ENCODE data around the gene RFC2. TPM values are rescaled to one million over a fixed set of nuclear protein-coding genes. Genes with fewer than 3 reads are reported as not detected.

RFC2 gene
- total RNA-seq, 2 donors from 2014 or later: 56.7 to 71.6 TPM

GRCh38 chr7:74182453-74183090 lies 71.6 kb downstream of the RFC2 start:
- Histone ChIP-seq H3K36me3 (ENCODE audit: control insufficient read depth, insufficient read depth, low read length) (peaks cover 83% of the 10 kb centered on the region), H3K27me3 (ENCODE audit: control insufficient read depth, insufficient read depth, low read length, poor library complexity, severe bottlenecking) (no peaks in the 10 kb centered on the region), H3K9ac (ENCODE audit: extremely low read depth, low read length, poor library complexity, severe bottlenecking) (no peak overlapping the region), H3K9me3 (ENCODE audit: control insufficient read depth, low read length) (no peaks in the 10 kb centered on the region), H3K4me1 (ENCODE audit: control insufficient read depth, insufficient read depth, low read length) (peaks cover 3% of the 10 kb centered on the region), H3K27ac (ENCODE audit: low read depth, low read length) (no peak overlapping the region), H3K4me3 (ENCODE audit: low read length) (no peak overlapping the region)
- TF ChIP-seq CTCF (conservative IDR thresholded peaks at IDR 0.05): no peak
- Mint-ChIP-seq H3K27ac (peak overlapping the region; percentile 3), H3K36me3 (ENCODE audit: low read depth) (peaks cover 39% of the 10 kb centered on the region), H3K4me1 (peaks cover 40% of the 10 kb centered on the region), H3K4me3 (no peak overlapping the region), H3K27me3 (ENCODE audit: insufficient read depth) (no peaks in the 10 kb centered on the region), H3K9me3 (no peaks in the 10 kb centered on the region)
- no peak for DNase-seq
- WGBS, 2 experiments (ENCODE audit: insufficient coverage in 1 of 2, insufficient read length in 1 of 2): 97 to 100% methylated on average over 4 to 6 of the region's 6 CpGs

- H3K9me3 ChIP-seq (ENCODE audit: control insufficient read depth, low read length): no peaks in the 10 kb centered on the region
- H3K9ac ChIP-seq (ENCODE audit: extremely low read depth, low read length, poor library complexity, severe bottlenecking): no peak overlapping the region
- no peak for DNase-seq
- H3K27me3 Mint-ChIP-seq (ENCODE audit: insufficient read depth): no peaks in the 10 kb centered on the region
- TF ChIP-seq CTCF (conservative IDR thresholded peaks at IDR 0.05): no peak
- no peak overlapping the region for H3K4me3 Mint-ChIP-seq
- H3K4me1 ChIP-seq (ENCODE audit: control insufficient read depth, insufficient read depth, low read length): peaks cover 3% of the 10 kb centered on the region
- no peak overlapping the region for H3K27ac Mint-ChIP-seq
- H3K4me3 ChIP-seq (ENCODE audit: low read length): no peak overlapping the region
- H3K36me3 Mint-ChIP-seq (ENCODE audit: low read depth): peaks cover 38% of the 10 kb centered on the region
- H3K4me1 Mint-ChIP-seq: peaks cover 38% of the 10 kb centered on the region
- H3K9me3 Mint-ChIP-seq: no peaks in the 10 kb centered on the region
- 50 to 74% methylated on average over 2 to 4 of the region's 5 CpGs for WGBS, 2 experiments (ENCODE audit: insufficient coverage in 1 of 2, insufficient read length in 1 of 2)
- H3K27ac ChIP-seq (ENCODE audit: low read depth, low read length): no peak overlapping the region
- no peaks in the 10 kb centered on the region for H3K27me3 ChIP-seq (ENCODE audit: control insufficient read depth, insufficient read depth, low read length, poor library complexity, severe bottlenecking)
- H3K36me3 ChIP-seq (ENCODE audit: control insufficient read depth, insufficient read depth, low read length): peaks cover 84% of the 10 kb centered on the region
These were observed 72.4 kb downstream of the RFC2 start for GRCh38 chr7:74181821-74182220.

Small RNAs within 50 kb of the gene (microRNA-seq; reads per million reads assigned to microRNA genes)
- 51.2 reads per million, percentile 67 among the genes with 10 or more reads in this experiment for gene MIR590 (ENCODE audit: borderline microRNAs expressed)

Other genes starting within 250 kb of the RFC2 start
- 1 to 10 TPM in 1 of 2 donors, under 1 TPM in 1; 0.70 to 1.6 TPM for gene ELN, start 226.2 kb downstream of the RFC2 start, total RNA-seq
- gene LIMK1, start 170.6 kb downstream of the RFC2 start, total RNA-seq: 10 to 100 TPM; 83.9 TPM
- gene EIF4H, start 80.0 kb downstream of the RFC2 start, total RNA-seq: 100 to 1,000 TPM; 305 to 346 TPM
- 1 to 10 TPM in 1 of 2 donors, under 1 TPM in 1; 0.55 to 1.0 TPM for gene LAT2, start 44.4 kb downstream of the RFC2 start, total RNA-seq
- gene CLIP2, start 35.0 kb upstream of the RFC2 start, total RNA-seq: 10 to 100 TPM; 44.3 to 57.2 TPM
- 10 to 100 TPM; 54.8 to 84.4 TPM for gene GTF2IRD1, start 199.5 kb upstream of the RFC2 start, total RNA-seq

Data from endodermal cell (in vitro differentiated cells).